Measurements from ENCODE around the gene CA12.
"Not testable (repeated sequence)": the region's sequence is repeated elsewhere in the genome, so short reads cannot be mapped to it uniquely, and the experiment has no call there.

Gene CA12

GRCh38 chr15:63354821-63355650 is 26.6 kb downstream of the CA12 start:
- DNase-seq, result no peak

DNA sequence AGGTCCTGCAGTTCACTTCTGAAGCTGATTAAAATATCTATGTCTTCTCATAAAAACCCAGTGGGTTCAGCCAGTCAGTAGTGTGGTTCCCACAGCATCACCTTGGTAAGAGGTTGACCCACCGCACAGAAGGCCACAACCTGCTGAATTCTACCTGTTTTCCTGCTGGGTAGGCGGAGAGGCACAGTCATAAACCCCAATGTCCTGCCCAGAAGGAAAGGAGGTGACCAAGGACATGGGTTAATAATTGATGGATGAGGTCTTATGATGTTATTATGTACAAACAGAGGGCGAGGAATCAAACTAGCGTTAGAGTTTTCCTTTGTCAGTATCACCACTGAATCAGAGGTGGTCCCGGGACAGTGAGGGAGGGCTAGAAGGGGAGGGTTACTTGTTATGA is 27.8 kb downstream of the CA12 start:
- DNase-seq, result no peak

DNA sequence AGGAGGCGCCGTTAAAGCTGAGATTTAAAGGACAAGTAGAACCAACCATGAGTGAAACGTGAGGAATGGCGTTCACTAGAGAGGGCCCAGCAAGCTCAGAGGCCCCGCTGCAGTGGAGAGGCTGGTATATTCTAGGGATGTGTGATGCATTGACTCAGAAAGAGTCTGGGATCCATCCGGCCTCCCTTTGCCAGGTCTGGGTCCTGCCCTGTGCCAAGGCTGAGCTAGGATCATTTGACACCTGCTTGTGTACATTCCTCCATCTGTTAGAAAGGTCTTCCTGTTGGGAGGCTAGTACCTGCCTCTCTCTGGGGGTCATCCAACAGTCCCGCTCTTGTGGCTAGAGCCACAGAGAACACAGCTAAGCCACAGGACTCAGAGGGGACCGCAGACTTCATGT is 28.4 kb downstream of the CA12 start:
- DNase-seq, result no peak

- no peak for DNase-seq
Measured at GRCh38 chr15:63352808-63353207, 28.8 kb downstream of the CA12 start.

DNA sequence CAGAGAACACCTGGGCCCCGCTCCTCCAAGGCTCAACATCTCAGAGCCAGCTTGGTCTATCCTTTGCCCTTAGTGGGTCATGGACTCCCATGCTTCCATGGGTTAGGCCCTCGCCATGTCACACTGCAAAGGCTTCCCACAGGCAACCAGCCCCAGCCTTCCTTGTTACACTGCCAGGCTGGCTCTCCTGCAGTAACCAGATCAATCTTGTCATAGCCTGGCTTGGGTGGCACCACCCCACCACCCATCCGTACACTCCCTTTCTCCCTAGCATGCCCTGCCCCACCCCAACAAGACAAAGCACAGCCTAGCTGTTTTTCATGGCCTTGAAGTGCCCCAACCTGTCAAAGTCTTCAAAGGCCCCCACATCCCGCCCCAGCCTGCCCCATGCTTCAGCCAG is 30.5 kb downstream of the CA12 start:
- no peak for DNase-seq

- DNase-seq, result no peak
Measured at GRCh38 chr15:63350178-63350621, 31.4 kb downstream of the CA12 start.

DNA sequence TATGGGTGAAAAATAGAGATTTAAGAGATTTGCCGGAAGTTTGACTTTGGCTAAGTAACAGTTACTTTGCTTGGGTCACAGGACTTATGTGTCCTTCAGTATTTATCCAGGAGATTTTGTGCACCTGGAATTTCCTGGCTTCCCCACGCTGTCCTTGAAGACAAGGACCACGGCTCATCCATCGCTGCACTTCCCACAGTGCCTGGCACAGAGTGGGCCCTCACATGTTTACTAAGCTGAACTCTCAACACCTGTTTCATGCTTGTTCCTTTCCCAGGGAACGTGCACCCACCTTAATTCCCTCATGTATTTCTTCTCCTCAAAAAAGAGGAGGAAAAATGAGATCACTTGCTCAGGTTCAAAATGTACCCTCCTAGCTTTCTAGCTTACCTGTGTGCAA is 32.0 kb downstream of the CA12 start:
- no peak for DNase-seq

DNA sequence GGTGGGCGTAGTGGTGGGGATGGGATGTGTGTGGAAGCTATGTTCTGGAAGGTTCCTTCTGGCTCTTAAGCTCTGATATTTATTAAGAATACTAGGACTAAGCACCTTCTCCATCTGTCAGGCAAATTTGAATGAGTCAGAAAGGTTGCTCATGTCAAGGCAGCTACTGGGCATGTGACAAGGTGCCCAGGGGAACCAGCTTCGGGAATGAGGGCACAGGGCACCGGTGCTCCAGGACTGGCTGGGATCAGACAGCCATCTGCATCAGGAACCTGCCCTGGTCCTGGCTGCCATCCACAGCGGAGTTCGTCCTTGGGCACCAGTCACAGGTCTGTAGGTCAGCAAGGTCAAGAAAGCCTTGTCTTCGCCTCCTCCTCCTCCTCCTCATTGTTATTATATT is 32.5 kb downstream of the CA12 start:
- DNase-seq, result no peak

GRCh38 chr15:63348392-63348791 is 33.3 kb downstream of the CA12 start:
- no peak for DNase-seq

DNA sequence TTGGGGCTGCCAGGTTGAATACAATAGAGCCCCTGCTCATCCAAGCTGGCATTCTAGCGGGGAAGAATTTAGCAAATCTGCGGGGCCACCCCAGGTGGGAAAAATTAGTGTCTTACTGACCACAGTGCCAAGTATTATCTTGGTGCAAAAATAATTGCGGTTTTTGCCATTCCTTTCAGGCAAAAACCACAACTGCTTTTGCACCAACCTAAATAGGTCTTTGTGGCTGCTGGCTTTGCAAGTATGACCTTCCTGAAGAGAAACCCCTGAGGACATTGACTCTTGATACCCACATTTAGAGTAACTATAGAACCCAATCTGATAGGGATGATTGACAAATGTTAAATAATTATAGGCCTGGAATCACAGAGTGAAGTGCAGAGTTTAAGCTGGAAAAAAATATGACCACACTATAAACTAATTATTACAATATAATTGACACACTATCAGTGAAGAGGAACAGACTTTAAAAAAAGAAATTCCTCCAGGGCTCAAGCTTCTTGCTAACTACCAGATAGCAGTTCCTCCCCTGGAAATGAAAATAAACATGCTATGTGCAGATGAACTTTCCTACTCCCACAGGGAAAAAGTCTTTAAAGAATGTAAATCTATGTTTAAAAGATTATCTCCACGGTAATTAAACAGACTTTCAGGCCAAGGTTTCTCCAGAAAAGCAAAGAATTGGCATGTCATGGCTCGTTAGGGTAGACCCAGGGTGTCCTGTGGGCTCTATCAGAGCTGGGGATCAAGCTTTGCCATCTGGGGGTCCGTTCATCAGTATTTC is 34.4 kb downstream of the CA12 start:
- DNase-seq, result no peak

GRCh38 chr15:63345391-63345752 is 36.3 kb downstream of the CA12 start:
- DNase-seq, result no peak

- no peak for DNase-seq
Measured at GRCh38 chr15:63344731-63345390, 36.8 kb downstream of the CA12 start.

- not testable (repeated sequence) for DNase-seq
Measured at GRCh38 chr15:63342996-63343562, 38.6 kb downstream of the CA12 start.

DNA sequence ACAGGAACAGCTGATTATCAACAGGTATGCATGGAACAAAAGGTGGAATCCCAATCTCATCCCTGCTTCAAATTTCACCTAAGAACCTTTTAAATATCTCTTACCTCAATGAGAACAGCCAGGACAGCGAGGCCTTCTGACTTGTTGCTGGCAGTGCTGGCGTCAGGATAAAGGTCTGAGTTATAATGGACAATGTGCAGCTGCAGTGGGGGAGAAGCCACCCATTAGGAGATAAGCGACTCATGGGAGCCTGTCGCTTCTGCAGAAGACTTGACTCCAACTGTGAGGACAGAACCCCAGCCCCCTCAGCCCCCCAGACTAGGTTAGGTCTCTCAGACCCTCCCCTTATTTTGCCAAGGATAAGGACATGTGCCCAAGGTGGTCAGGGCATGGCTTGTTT is 39.7 kb downstream of the CA12 start:
- DNase-seq, result no peak

GRCh38 chr15:63340878-63341277 is 40.8 kb downstream of the CA12 start:
- no peak for DNase-seq

DNA sequence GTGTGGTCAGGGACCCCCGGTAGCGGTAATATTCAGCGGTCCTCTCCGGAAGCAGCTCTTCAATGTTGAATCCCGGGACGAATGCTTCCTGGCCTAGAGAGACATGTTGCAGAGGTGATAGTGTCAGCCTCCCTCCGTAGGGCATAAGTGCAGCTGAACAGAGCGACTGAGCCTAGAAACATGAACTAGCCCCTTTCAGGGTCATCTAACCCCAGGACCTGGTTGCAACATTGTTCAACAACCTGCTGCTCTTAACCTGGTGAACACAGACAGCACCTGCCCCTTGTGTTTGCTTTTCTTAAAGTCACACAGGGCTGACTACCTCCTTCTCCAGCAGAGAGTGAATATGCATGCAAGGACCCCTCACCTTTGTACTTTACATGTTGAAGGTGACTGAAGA is 41.3 kb downstream of the CA12 start:
- no peak for DNase-seq

DNA sequence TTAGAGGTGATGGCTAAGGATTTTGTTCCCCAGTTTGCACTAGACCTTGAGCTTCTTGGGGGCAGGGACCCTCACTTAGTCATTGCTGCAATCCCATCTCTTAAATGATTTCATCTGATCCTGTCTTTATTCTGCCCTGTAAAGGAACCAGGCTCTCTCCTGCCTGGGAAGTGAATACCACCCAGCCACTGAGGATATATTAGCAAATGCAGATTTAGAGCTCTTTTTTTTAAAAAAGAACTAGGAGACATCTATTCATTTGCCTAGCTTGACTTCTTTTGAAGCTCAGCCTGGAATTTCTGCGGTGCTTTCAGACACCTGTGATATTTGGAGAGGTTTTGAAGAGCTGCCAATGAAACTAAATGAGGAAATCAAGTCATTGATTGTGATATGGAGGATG is 41.8 kb downstream of the CA12 start:
- no peak for DNase-seq

- no peak for DNase-seq
Measured at GRCh38 chr15:63339006-63339766, 42.5 kb downstream of the CA12 start.

DNA sequence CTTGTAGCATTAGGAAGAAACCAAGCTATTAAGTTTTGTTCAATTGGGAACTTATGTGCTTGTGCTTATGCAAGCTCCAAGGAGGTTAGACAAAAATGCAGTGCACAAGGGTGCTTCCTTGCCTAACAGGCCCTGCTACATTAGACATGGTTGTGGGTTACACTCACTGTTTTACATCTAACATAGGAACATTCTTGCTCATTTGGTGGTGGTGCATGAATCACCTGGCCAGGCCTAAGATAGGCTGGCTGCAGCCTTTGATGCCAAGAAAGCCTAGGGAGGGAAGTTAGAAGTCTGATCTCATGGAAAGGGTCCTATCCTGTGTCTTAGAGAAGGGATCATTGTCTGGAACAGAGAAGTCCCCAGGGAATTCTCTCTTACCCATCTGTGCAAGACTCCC is 43.5 kb downstream of the CA12 start:
- DNase-seq, result no peak

DNA sequence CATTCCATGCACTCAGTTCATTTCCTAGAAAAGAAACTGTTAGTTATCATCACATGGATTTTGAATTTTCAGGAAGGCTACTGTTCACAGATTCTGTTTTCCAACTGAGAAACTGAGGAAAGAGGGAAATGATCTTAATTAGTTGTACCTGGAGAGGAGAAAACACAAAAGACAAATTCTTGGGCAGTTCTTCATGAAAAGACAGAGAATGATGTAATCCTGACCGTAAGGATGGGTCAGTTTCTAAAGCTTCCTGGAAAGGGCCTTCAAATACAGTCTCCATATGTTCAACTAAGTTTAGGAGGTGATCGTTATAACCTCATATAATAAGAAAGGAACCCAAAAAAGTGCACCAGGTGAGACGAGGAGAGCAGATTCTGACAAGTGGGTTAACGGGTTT is 44.6 kb downstream of the CA12 start:
- DNase-seq, result no peak

- DNase-seq, result no peak
Measured at GRCh38 chr15:63335543-63336240, 46.0 kb downstream of the CA12 start.

DNA sequence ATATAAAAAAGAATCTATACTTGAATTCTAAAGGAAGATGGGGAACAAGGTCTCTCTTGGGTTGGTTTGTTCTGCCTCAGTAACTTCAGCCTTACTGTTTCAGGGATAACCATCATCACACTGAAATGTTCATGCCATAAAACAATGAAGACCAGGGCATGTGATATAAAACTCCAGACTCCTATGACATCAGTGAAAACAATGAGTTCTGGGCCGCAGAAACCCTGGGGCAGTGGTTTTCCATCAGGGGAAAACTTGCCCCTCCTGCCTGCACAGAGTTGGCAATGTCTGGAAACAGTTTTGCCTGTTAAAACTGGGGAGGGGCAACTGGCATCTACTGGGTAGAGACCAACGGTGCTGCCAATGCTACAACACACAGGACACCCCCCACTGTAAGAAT is 46.8 kb downstream of the CA12 start:
- DNase-seq, result no peak

Measured in CD4-positive, alpha-beta T cell treated with Interleukin-4 for 4 hours (primary cell).